Spleen (tissue), 11 donors: Measurements from ENCODE around the gene USP20. TPM values are rescaled to one million over a fixed set of nuclear protein-coding genes. Genes with fewer than 3 reads are reported as not detected.

Source experiments
- DNase-seq: peaks from one replicate; pipeline ENCODE4 v3.0.0-alpha.2; 2020
- H3K27ac ChIP-seq, 8 donors: fragments of 200-600 bp; sonication (generic) in 7 of 8; 1 replicate in 4 of 8; 2 replicates in 4 of 8; pipeline versions ENCODE4 v1.5.0 to v1.8.0; 2016 to 2021; ENCODE audit warnings: inconsistent platforms in 4 of 8, mild to moderate bottlenecking in 4 of 8, moderate library complexity in 1 of 8
- H3K27me3 ChIP-seq, 7 donors: fragments of 200-600 bp; sonication (generic) in 6 of 7; replicated peaks in 1 of 7; 1 replicate in 4 of 7; 2 replicates in 3 of 7; pipeline versions ENCODE4 v1.5.0 to v1.8.0; 2016 to 2021; ENCODE audit warnings: inconsistent platforms in 3 of 7, mild to moderate bottlenecking in 1 of 7
- H3K36me3 ChIP-seq, 6 donors: fragments of 200-600 bp; sonication (generic) in 5 of 6; 1 replicate in 4 of 6; 2 replicates in 2 of 6; pipeline versions ENCODE4 v1.5.0 to v1.8.0; 2016 to 2021; ENCODE audit warnings: inconsistent platforms in 2 of 6
- H3K4me1 ChIP-seq, 6 donors: fragments of 200-600 bp; sonication (generic) in 5 of 6; 1 replicate in 3 of 6; 2 replicates in 3 of 6; pipeline versions ENCODE4 v1.5.0 to v1.8.0; 2016 to 2021; ENCODE audit warnings: inconsistent platforms in 3 of 6
- H3K4me3 ChIP-seq, 8 donors: fragments of 200-600 bp; sonication (generic) in 7 of 8; 1 replicate in 4 of 8; 2 replicates in 4 of 8; pipeline versions ENCODE4 v1.5.0 to v1.8.0; 2016 to 2021; ENCODE audit warnings: inconsistent platforms in 4 of 8, mild to moderate bottlenecking in 4 of 8, moderate library complexity in 2 of 8
- H3K9me3 ChIP-seq, 8 donors: fragments of 200-600 bp; sonication (generic) in 7 of 8; 1 replicate in 4 of 8; 2 replicates in 4 of 8; pipeline versions ENCODE4 v1.5.0 to v1.8.0; 2016 to 2021; ENCODE audit warnings: inconsistent platforms in 4 of 8
- CTCF ChIP-seq, 11 experiments: fragments of 200-600 bp in 7 of 11; fragments of 450-650 bp in 4 of 11; sonication (generic) in 4 of 11; IDR thresholded peaks in 8 of 11; conservative IDR thresholded peaks in 3 of 11; 1 replicate in 7 of 11; 2 replicates in 4 of 11; pipeline versions ENCODE4 v1.4.0 to v1.8.0; 2016 to 2021; ENCODE audit warnings: antibody characterized with exemption in 11 of 11, inconsistent platforms in 4 of 11, mild to moderate bottlenecking in 1 of 11
- POLR2A ChIP-seq, 3 donors: fragments of 450-650 bp; IDR thresholded peaks; one replicate each; pipeline ENCODE4 v1.5.1; 2017; ENCODE audit warnings: antibody characterized with exemption in 3 of 3, mild to moderate bottlenecking in 1 of 3
- POLR2AphosphoS5 ChIP-seq, 3 donors: sonication (generic); formaldehyde crosslinking; IDR thresholded peaks; one replicate each; pipeline ENCODE4 v1.5.1; 2017; ENCODE audit warnings: antibody characterized with exemption in 3 of 3
- WGBS, 5 donors: extraction: QIAGEN DNeasy Blood & Tissue Kit in 3 of 5; methylation state at CpG; one replicate each; pipeline versions ENCODE4 v1.1.5 to v1.1.7; 2013 to 2018; 5-methylcytosine and 5-hydroxymethylcytosine counted together
- intact Hi-C: fragments of 100-400 bp; cut with DNase I; formaldehyde crosslinking; loops from one replicate; pipeline ENCODE4 v1.15.0; 2023; ENCODE audit warnings: low total_unique reads
- polyA plus RNA-seq, 3 donors: library from polyadenylated mRNA; stranded (reverse); fragments of 200-250 nt; gene quantifications; one replicate each; pipeline ENCODE4 v1.2.1, GENCODE V29; 2013
- total RNA-seq, 7 donors: library from RNA; depleted of rRNA in 3 of 7; stranded (reverse); fragments of >200 nt in 3 of 7; fragmentation: NEBNext Ultra II Directional in 4 of 7; extraction: Animal tissue kit (Norgen Biotek cat#: 25700) in 4 of 7; gene quantifications; one replicate each; pipeline versions ENCODE4 v1.1.0 to v1.2.1, GENCODE V29; 2016 to 2021
- donor health status: healthy with polysubstance abuse.
- donor health status: DM: no; HTN: no; CAD: no; lungs with moderate emphysema.
- donor health status: DM: no; HTN: no; CAD: no.
- donor health status: Bipolar disorder and iron deficiency.
- donor health status: healthy.
- donor health status: DM: no; HTN: no; CAD: no.
- donor health status: DM: yes; HTN: yes; CAD: no.

USP20 gene
- total and polyA plus RNA-seq, 10 donors = 29.7 to 83.7 (median 41.3) TPM

- TF ChIP-seq POLR2AphosphoS5 (IDR thresholded peaks at IDR 0.05) = peak in 1 of 3 donors; percentile 42
- TF ChIP-seq CTCF (IDR thresholded peaks at IDR 0.05 in 8 of 11, conservative IDR thresholded peaks at IDR 0.05 in 3 of 11) = no peak
- Histone ChIP-seq H3K27ac (peak overlapping the region; percentile 70 to 91 (median 80)), H3K4me3 (peak overlapping the region in 1 of 8 donors; percentile 24), H3K36me3 (peaks cover 0 to 64% (median 32%) of the 10 kb centered on the region in 6 donors), H3K27me3 (no peaks in the 10 kb centered on the region), H3K9me3 (no peaks in the 10 kb centered on the region), H3K4me1 (peaks cover 0 to 63% (median 32%) of the 10 kb centered on the region in 6 donors)
- DNase-seq = peak; percentile 78
- intact Hi-C loops = no loop called here
- WGBS, 5 donors = 89 to 93% (median 91%) methylated on average over 16 to 24 of the region's 24 CpGs
Measured at GRCh38 chr9:129869585-129870501, 34.6 kb downstream of the USP20 start.

DNA sequence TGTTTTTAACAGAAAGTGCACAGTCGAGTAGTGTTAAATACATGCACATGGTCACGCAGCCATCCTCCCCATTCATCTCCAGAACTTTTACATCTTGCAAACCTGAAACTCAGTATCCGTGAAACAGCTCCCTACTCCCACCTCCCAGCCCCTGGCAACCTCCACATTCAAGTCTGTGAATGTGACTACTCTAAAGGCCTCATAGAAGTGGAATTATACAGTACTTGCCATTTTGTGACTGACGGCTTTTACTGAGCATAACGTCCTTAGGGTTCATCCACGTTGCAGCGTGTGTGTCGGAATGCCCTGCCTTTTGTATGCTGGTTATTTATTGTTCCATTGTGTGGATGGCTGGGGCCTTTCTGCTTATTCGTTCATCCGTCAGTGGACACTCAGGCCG lies 35.8 kb downstream of the USP20 start:
- no peak for DNase-seq
- Histone ChIP-seq H3K4me3 (no peak overlapping the region), H3K9me3 (no peaks in the 10 kb centered on the region), H3K27me3 (no peaks in the 10 kb centered on the region), H3K4me1 (peaks cover 0 to 51% (median 27%) of the 10 kb centered on the region in 6 donors), H3K36me3 (peaks cover 0 to 52% (median 33%) of the 10 kb centered on the region in 6 donors), H3K27ac (no peak overlapping the region)
- intact Hi-C loops = no loop called here
- WGBS, 5 donors = 94 to 95% (median 94%) methylated on average over 10 to 11 of the region's 11 CpGs
- TF ChIP-seq POLR2A (IDR thresholded peaks at IDR 0.05) = no peak
- no peak for TF ChIP-seq POLR2AphosphoS5 (IDR thresholded peaks at IDR 0.05)
- no peak for TF ChIP-seq CTCF (IDR thresholded peaks at IDR 0.05 in 8 of 11, conservative IDR thresholded peaks at IDR 0.05 in 3 of 11)

DNA sequence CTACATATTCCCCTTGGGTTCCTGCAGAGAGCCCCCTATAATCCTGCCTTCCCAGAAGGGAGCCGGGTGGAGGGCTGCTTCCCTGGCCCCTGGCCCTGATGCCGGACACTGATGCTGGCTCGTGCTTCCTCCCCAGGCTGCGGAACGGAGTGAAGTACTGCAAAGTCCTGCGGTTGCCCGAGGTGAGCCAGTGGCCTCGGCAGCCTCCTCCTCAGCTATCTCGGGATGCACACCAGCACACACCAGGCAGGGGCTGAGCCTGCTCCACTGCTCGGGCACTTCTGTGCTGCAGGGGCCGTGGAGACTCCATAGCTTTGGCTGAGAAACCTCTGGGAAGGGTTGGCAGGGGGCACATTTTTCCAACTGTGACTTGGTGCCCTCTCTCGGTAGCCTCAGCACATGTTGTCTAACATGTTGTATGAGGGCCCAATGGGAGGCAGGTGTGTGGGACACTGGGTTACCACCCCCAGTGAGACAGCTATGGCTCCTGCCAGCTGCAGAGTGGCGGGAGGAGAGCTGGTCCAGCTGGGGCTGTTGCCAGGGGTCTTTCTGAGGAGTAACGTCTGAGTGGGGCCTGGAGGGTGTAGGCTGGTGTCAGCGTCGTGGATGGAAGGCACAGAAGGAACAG lies 38.4 kb downstream of the USP20 start:
- no peak for DNase-seq
- TF ChIP-seq POLR2AphosphoS5 (IDR thresholded peaks at IDR 0.05) = no peak
- TF ChIP-seq CTCF (IDR thresholded peaks at IDR 0.05 in 8 of 11, conservative IDR thresholded peaks at IDR 0.05 in 3 of 11) = no peak
- TF ChIP-seq POLR2A (IDR thresholded peaks at IDR 0.05) = no peak
- 86 to 88% (median 87%) methylated on average over 12 to 16 of the region's 16 CpGs for WGBS, 5 donors
- H3K4me1 ChIP-seq = peaks cover 0 to 25% (median 18%) of the 10 kb centered on the region in 6 donors
- peaks cover 0 to 48% (median 28%) of the 10 kb centered on the region in 6 donors for H3K36me3 ChIP-seq
- no peak overlapping the region for H3K27ac ChIP-seq
- H3K4me3 ChIP-seq = no peak overlapping the region
- no peaks in the 10 kb centered on the region for H3K9me3 ChIP-seq
- intact Hi-C loops = no loop called here
- no peaks in the 10 kb centered on the region for H3K27me3 ChIP-seq
